GM19193 (cell line): ENCODE data around the gene SLC24A3.

Source experiments
- POLR2A ChIP-seq: IDR thresholded peaks from 4 replicates; pipeline ENCODE4 v1.6.1; 2011; ENCODE audit not compliant: insufficient read depth, insufficient read length; ENCODE audit errors: extremely low read depth

Gene SLC24A3

DNA sequence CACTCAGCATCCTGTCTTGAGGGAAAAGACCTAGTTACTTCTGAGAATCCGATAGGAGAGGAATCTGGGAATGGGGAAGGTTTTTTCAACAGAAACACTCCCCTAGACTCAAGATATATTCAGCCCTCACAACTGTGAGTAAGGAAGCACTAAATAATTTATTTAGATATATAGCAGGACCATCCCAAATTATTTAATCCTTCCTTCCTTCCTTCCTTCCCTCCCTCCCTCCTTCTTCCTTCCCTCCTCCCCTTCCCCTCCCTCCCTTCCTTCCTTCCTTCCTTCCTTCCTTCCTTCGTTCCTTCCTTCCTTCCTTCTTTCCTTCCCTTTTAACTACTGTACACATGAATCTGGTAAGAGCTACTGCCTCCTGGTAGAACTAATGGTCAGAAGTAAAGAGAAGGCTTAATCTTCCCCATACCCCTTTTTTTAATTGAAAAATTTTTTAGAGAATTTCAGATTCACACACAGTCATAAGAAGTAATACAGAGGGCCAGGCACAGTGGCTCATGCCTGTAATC, 10.1 kb downstream of the SLC24A3 start:
- no peak for TF ChIP-seq POLR2A

DNA sequence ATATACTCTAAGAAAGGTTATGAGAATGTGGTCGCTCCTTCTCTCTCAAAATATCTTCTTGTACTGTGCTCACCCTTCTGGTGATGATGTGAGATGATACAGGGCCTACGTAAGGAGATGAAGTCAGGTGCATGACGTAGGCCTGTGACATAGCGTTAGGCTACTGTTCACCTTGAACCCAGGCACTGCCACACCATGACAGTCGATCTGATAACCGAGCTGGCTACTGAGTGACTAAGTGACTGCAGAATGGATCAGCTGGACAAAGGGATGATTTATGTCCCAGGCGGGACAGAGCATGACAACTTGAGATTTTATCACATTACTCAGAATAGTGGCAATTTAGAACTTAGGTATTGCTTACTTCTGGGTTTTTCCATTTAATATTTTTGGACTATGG, 11.2 kb downstream of the SLC24A3 start:
- TF ChIP-seq POLR2A, result no peak

DNA sequence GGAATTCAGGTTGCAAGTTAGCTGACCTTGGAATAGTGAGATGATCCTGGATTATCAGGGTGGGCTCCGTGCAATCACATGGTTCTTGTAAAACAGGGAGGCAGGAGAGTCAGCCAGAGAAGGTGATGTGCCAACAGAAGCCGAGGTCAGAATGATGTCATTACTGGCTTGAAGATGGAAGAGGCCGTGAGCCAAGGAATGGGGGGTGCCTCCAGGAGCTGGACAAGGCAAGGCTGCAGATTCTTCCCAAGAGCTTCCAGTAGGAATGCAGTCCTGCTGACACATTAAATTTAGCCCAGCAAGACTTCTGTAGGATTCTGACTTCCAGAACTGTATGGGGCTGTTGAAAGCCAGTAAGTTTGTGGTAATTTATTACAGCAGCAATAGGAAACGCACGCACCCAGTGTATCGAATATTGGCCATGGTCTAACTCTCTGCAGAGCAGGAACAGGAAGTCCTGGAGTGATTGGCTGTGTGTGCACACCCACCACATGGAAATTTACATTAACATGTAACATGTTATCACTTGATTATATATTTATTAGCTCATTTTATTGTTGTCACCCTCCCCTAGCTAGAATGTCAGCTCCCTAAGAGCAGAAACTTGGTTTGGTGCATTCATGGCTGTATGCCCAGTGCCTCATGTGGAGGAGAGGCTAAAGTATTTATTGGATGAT, 19.1 kb downstream of the SLC24A3 start:
- TF ChIP-seq POLR2A, result no peak

DNA sequence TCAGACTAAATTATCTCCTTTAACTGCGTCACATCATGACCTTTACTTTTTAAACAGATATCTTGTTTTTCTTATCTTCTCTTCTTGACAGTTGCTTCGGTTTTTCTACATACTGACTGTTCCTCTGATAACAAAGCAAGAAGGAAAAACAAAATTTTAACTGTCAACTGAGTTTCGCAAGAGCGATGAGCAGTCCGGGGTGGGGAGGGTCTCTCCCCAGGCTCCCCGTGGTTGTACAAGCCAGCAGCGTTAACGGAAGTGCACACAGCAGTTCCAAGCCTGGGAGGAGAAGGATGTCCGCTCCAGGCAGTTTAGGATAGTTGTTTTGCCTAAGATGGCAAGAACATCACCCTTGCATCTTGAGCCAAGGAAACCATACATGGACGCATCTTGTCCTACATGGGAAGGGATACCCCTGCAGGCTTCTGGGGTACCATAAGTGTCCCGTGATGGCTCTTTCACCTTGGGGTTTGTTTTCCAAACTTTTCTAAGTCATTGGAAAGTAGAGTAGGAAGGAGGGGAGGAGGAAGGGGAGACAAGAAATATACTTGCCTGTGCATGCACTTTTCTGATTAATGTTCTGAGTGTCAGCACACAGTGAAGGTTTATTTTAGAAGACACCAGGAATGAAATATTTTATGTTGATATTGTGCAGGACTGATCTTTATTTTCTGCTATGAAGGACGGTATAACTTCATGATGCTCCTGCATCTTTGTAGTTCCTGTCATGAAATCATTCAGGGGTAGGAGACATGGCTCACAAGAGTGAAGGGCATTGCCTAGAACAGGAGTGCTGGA, 20.8 kb downstream of the SLC24A3 start:
- TF ChIP-seq POLR2A, result no peak

DNA sequence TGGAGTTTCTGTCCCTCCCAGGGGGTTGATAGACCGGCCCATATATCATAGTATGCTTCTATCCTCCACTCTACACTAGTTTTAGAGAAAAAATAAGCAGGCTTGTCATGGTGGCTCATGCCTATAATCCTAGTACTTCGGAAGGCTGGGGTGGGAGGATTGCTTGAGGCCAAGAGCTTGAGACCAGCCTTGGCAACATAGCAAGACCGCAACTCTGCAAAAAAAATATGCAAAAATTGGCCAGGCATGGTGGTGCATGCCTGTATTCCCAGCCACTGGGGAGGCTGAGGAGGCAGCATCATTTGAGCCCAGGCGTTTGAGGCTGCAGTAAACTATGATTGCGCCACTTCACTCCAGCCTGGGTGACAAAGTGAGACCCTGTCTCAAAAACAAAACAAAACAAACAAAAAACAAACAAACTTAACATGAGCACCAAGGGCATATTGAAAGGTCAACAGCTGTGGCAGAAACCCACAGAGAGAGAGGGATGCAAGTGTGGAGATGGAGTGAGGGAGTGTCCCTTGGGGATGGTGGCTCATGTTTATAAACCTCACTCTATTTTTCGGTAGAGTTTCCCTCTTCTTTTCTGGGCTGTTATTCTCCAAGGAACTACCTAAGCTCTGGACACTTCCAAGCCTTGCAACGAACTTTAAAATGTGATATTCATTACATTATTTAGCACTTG, 24.1 kb downstream of the SLC24A3 start:
- no peak for TF ChIP-seq POLR2A

DNA sequence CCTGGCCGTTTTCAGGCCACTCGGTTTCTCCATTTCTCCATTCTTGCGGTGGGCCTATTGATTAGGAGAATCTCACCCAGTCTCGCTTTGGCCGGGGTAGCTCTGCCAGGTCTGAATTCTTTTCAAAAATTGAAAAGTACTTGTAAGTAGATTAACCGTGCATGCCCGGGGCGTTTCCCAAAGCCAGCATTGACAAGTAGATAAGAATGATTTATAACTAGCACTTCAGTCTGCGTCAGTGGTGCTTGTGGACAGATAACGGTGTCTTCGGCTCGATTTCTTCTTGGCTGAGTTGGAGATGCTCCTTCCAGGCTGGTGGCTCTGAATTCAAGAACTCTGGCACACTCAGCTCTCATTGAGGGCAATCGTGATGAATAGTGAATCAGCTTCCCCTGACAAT, 29.0 kb downstream of the SLC24A3 start:
- no peak for TF ChIP-seq POLR2A

DNA sequence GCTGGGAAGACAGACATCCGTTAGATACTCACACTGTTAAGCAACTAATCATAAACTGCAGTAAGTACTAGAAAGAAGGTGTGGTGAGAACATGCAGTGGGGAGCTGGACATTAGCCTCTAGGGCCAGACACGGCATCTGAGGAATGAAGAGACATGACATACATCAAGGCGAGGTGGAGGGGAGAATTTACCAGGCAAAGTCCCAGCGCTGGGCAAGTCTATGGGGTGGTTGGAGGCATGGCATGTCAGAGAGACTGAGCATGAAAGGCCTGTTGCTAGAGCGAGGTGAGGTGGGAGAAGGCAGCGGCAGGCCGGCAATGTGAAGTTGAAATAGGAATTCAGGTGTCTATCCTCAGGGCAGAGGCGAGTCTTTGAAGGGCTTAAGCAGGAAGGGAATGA, 31.8 kb downstream of the SLC24A3 start:
- TF ChIP-seq POLR2A, result no peak

DNA sequence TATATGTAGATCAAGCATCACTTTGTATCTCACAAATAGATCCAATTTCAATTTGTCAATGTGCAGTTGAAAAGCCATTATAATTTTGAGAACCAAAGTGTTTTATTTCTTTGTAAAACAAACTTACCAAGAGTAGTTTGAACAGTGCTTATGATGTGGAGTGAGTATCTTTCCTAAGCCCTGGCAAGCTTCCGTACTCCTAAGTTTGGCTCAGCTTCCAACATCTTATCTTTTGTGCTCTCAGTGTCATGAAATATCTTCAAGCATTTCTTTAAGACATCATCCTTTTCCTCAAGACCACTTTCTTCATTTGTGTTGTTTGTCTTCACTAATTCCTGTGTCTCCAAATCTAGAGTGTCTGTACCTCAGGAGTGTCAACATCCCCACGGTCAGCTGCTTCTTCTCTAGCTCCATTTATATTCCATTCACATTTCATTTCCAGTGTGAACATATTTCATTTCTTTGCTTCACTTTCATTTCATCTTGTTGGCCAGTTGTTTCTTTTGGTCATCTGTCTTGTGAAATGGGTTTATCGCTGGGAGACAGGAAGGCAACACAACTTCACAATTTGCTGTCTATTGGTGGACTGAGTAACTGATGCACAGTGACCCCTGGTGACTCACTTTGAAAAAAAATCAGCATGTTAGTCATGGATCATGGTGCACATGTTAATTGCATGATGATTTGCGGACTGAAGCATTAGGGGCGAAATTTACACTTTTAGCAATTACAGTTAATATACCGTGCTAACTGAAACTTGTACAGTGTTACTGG, 36.9 kb downstream of the SLC24A3 start:
- TF ChIP-seq POLR2A, result no peak

DNA sequence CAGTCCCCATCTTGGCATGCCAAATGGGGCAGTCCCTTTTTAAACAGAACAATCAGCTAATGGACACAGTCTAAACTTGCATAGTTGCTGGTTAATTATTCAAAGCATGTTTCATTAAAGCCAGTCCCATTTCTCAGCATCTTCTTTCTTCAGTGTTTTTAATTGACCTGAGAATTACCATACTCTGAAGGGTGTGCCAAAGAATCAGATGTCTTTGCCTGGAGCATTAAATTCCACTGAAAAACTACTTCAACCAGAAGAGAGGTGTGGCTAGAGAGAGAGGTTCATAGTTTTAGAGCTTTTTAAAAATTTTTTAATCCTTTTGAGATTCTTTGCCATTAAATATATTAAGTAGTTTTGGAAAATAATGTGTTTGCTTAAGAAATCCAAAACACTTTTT, 37.9 kb downstream of the SLC24A3 start:
- no peak for TF ChIP-seq POLR2A

DNA sequence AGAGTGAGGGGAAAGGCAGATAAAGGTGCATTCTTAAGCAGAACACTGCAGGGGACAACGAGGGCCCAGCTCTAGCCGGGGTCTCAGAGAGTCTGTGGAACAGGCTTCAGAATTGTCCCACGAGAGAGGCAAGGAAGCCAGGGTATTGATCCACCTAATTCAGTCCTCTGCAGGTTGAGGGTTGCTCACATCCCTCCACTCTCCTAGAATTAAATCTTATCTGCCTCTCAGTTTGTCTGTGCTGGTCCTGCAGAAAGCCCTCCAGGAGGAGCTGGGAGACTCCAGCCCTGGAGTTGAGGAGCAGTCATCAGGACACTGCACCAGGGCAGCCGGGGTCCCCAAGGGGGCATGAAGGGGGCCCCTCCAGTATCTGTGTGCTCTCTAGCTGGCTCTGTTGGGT, 39.1 kb downstream of the SLC24A3 start:
- TF ChIP-seq POLR2A, result no peak

DNA sequence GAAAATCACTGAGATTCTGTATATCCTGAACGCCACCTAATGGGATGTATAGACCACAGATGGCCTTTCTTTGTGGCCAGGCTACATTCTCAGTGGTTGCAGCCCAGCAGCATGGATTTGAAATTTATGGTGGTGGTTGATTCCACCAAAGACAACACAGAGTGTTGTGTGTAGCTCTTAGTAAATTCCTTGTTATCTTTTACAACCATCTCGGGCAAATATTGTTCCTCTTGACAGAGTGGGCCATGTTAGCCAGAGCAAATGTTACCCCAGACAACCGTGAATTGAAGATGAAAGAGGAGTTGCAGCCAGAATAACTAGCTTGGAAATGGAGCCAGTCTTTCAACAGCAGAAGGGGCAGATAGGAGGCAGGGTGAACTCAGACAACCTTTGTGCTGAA, 39.5 kb downstream of the SLC24A3 start:
- TF ChIP-seq POLR2A, result no peak

DNA sequence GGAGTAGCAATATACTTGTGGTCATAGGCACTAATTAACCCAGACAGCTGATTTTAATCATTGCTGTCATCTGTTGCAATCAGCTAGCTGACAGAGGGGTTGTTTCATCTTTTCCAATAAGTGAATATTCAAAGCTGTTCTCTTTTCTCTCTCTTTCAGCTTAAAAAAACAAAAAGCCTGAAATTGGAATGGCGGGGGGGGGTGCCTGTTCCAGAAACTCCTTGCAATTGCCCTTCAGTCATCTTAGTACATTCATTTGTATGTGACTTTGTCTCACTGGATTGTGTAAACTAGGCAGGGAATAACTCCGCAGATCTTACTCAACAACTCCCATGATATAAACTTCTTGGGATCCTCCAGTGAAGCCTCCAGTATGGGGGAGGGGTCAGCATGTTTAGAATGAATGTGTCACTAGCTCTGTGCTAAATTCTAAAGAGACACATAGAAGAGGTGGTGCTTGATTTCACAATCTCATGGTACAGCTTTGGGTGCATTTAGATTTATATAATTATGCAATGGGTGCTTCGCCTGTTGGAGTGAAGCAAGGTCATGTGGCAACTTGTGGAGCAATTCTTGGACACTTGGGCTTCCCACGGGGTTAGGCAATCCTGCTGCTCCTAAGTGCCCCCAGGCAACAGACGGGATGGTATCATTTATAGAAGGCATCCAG, 40.1 kb downstream of the SLC24A3 start:
- no peak for TF ChIP-seq POLR2A

DNA sequence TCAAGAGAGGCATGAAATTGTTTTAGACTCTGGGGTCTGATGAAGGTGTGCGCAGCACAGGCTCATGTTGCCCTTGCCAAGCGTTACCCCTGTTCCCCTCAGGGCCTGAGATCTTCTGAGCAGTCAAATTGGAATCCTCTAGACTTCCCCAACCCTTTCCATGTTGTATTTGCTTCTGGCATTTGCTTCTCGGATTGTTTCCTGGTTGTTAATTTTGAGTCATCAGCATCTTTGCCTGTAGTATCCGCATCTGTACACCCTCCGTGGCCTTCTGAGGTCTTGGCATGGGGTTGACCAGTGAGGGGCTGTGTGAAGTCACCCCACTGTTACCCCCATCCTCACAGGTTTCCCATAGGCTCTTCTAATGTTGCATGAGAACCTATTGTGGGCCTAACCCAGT, 40.9 kb downstream of the SLC24A3 start:
- TF ChIP-seq POLR2A, result no peak
